Liver (tissue), 3 donors: ENCODE data around the gene CRYGS.

Experiments
- ATF3 ChIP-seq: IDR thresholded peaks from 2 replicates; pipeline ENCODE4 v1.6.1; 2016; ENCODE audit warnings: antibody characterized with exemption
- CTCF ChIP-seq: fragments of 150-350 bp; IDR thresholded peaks from 2 replicates; pipeline ENCODE4 v1.5.1; 2017; ENCODE audit warnings: improper control_type of control experiment, low read depth, low read length; ENCODE audit not compliant: missing input control
- GABPA ChIP-seq, 2 donors: IDR thresholded peaks in 1 of 2; conservative IDR thresholded peaks in 1 of 2; 2 replicates each; pipeline ENCODE4 v1.6.1; 2016; ENCODE audit warnings: antibody characterized with exemption in 2 of 2, mild to moderate bottlenecking in 1 of 2, moderate library complexity in 1 of 2
- JUND ChIP-seq, 2 donors: IDR thresholded peaks; 2 replicates each; pipeline ENCODE4 v1.6.1; 2016; ENCODE audit warnings: antibody characterized with exemption in 2 of 2
- MAX ChIP-seq: IDR thresholded peaks from 2 replicates; pipeline ENCODE4 v1.6.1; 2016; ENCODE audit warnings: antibody characterized with exemption
- RAD21 ChIP-seq, 2 donors: IDR thresholded peaks; 2 replicates each; pipeline ENCODE4 v1.6.1; 2016; ENCODE audit warnings: antibody characterized with exemption in 2 of 2, mild to moderate bottlenecking in 2 of 2
- REST ChIP-seq: IDR thresholded peaks from 2 replicates; pipeline ENCODE4 v1.6.1; 2016; ENCODE audit warnings: antibody characterized with exemption, mild to moderate bottlenecking
- TAF1 ChIP-seq: conservative IDR thresholded peaks from 2 replicates; pipeline ENCODE4 v1.6.1; 2016; ENCODE audit warnings: antibody characterized with exemption, mild to moderate bottlenecking
- YY1 ChIP-seq: IDR thresholded peaks from 2 replicates; pipeline ENCODE4 v1.6.1; 2016; ENCODE audit warnings: antibody characterized with exemption, mild to moderate bottlenecking
- ZBTB33 ChIP-seq: IDR thresholded peaks from 2 replicates; pipeline ENCODE4 v1.6.1; 2016; ENCODE audit warnings: antibody characterized with exemption
- donor health status: healthy.
- donor health status: healthy.

- TF ChIP-seq REST (no peak), CTCF (no peak), JUND (IDR thresholded peaks at IDR 0.05) (no peak), ZBTB33 (no peak), YY1 (no peak), MAX (no peak), ATF3 (no peak), RAD21 (IDR thresholded peaks at IDR 0.05) (no peak), GABPA (IDR thresholded peaks at IDR 0.05 in 1 of 2, conservative IDR thresholded peaks at IDR 0.05 in 1 of 2) (no peak), TAF1 (no peak)
Observed at GRCh38 chr3:186510374-186511079, 33.7 kb downstream of the CRYGS start.
